PFSK-1 (cell line): ENCODE data around the gene AP4M1.

ENCODE experiments used
- POLR2AphosphoS5 ChIP-seq: IDR thresholded peaks from 2 replicates; pipeline ENCODE4 v1.6.1; 2012; ENCODE audit warnings: low read depth, mild to moderate bottlenecking, control low read depth, low read length, moderate library complexity
- REST ChIP-seq, 2 experiments: IDR thresholded peaks; 2 replicates each; pipeline versions ENCODE4 v1.6.1 to v1.8.0; 2011 to 2012; ENCODE audit warnings: low read depth in 2 of 2, low read length in 2 of 2, control low read depth in 1 of 2, inconsistent platforms in 1 of 2, mild to moderate bottlenecking in 1 of 2, moderate library complexity in 1 of 2; ENCODE audit not compliant: insufficient read depth in 1 of 2
- TAF1 ChIP-seq: IDR thresholded peaks from 2 replicates; pipeline ENCODE4 v1.6.1; 2012; ENCODE audit warnings: low read length, control low read depth, borderline replicate concordance; ENCODE audit not compliant: insufficient read depth

- TF ChIP-seq POLR2AphosphoS5 (no peak), REST (IDR thresholded peaks at IDR 0.05; ENCODE audit: insufficient read depth in 1 of 2, low read depth in 2 of 2, low read length in 2 of 2) (no peak), TAF1 (no peak)
Measured at GRCh38 chr7:100077205-100077604, 24.2 kb upstream of the AP4M1 start.
